Parathyroid adenoma (tissue), 2 donors: ENCODE data around the gene PDSS2.

Source experiments
- H2AFZ ChIP-seq: fragments of 300-600 bp; sonication (generic); one replicate; pipeline ENCODE4 v1.7.0; 2017; ENCODE audit warnings: antibody characterized with exemption, mild to moderate bottlenecking
- H3K27ac ChIP-seq: fragments of 300-600 bp; sonication (generic); one replicate; pipeline ENCODE4 v1.7.0; 2017
- H3K27me3 ChIP-seq: fragments of 300-600 bp; sonication (generic); one replicate; pipeline ENCODE4 v1.7.0; 2017; ENCODE audit warnings: low read length; ENCODE audit not compliant: control insufficient read depth, insufficient read depth
- H3K36me3 ChIP-seq: fragments of 300-600 bp; sonication (generic); one replicate; pipeline ENCODE4 v1.7.0; 2017; ENCODE audit warnings: low read length; ENCODE audit not compliant: control insufficient read depth, insufficient read depth
- H3K4me1 ChIP-seq: fragments of 300-600 bp; sonication (generic); one replicate; pipeline ENCODE4 v1.7.0; 2017; ENCODE audit warnings: control low read depth
- H3K4me2 ChIP-seq: fragments of 300-600 bp; sonication (generic); one replicate; pipeline ENCODE4 v1.7.0; 2017; ENCODE audit warnings: low read length
- H3K4me3 ChIP-seq: fragments of 300-600 bp; sonication (generic); one replicate; pipeline ENCODE4 v1.7.0; 2017; ENCODE audit warnings: low read depth, low read length
- H3K79me2 ChIP-seq: fragments of 300-600 bp; sonication (generic); one replicate; pipeline ENCODE4 v1.7.0; 2017; ENCODE audit warnings: control low read depth
- H3K9ac ChIP-seq: fragments of 300-600 bp; sonication (generic); one replicate; pipeline ENCODE4 v1.7.0; 2017; ENCODE audit warnings: mild to moderate bottlenecking
- H3K9me3 ChIP-seq: fragments of 300-600 bp; sonication (generic); one replicate; pipeline ENCODE4 v1.7.0; 2017; ENCODE audit warnings: low read length; ENCODE audit not compliant: control insufficient read depth
- CTCF ChIP-seq: fragments of 300-600 bp; sonication (generic); IDR thresholded peaks from one replicate; pipeline ENCODE4 v1.7.0; 2017; ENCODE audit warnings: antibody characterized with exemption, mild to moderate bottlenecking
- donor health status: primary hyperparathyroidism.

The PDSS2 gene

GRCh38 chr6:107209406-107210305, 249.7 kb downstream of the PDSS2 start:
- H3K9ac ChIP-seq, result no peak overlapping the region
- no peak for TF ChIP-seq CTCF
- no peaks in the 10 kb centered on the region for H3K27me3 ChIP-seq
- H3K4me3 ChIP-seq, result no peak overlapping the region
- no peak overlapping the region for H2AFZ ChIP-seq
- H3K79me2 ChIP-seq, result no peaks in the 10 kb centered on the region
- no peaks in the 10 kb centered on the region for H3K9me3 ChIP-seq
- no peak overlapping the region for H3K4me2 ChIP-seq
- no peak overlapping the region for H3K27ac ChIP-seq
- no peaks in the 10 kb centered on the region for H3K4me1 ChIP-seq
- no peaks in the 10 kb centered on the region for H3K36me3 ChIP-seq

GRCh38 chr6:107207251-107207873, 252.0 kb downstream of the PDSS2 start:
- Histone ChIP-seq H3K9ac (no peak overlapping the region), H3K4me3 (no peak overlapping the region), H3K4me2 (no peak overlapping the region), H3K27ac (no peak overlapping the region), H3K9me3 (no peaks in the 10 kb centered on the region), H3K79me2 (no peaks in the 10 kb centered on the region), H3K36me3 (no peaks in the 10 kb centered on the region), H3K27me3 (no peaks in the 10 kb centered on the region), H2AFZ (no peak overlapping the region), H3K4me1 (no peaks in the 10 kb centered on the region)
- no peak for TF ChIP-seq CTCF

- Histone ChIP-seq H3K9ac (no peak overlapping the region), H3K27ac (no peak overlapping the region), H3K4me1 (no peaks in the 10 kb centered on the region), H3K36me3 (no peaks in the 10 kb centered on the region), H3K27me3 (no peaks in the 10 kb centered on the region), H3K9me3 (no peaks in the 10 kb centered on the region), H2AFZ (no peak overlapping the region), H3K4me2 (no peak overlapping the region), H3K79me2 (no peaks in the 10 kb centered on the region), H3K4me3 (no peak overlapping the region)
- no peak for TF ChIP-seq CTCF
Observed at GRCh38 chr6:107205058-107205998, 254.0 kb downstream of the PDSS2 start.

- no peaks in the 10 kb centered on the region for H3K79me2 ChIP-seq
- no peak overlapping the region for H3K4me3 ChIP-seq
- no peaks in the 10 kb centered on the region for H3K4me1 ChIP-seq
- no peak overlapping the region for H2AFZ ChIP-seq
- H3K9ac ChIP-seq, result no peak overlapping the region
- H3K27me3 ChIP-seq, result no peaks in the 10 kb centered on the region
- no peaks in the 10 kb centered on the region for H3K36me3 ChIP-seq
- no peak overlapping the region for H3K4me2 ChIP-seq
- no peak overlapping the region for H3K27ac ChIP-seq
- H3K9me3 ChIP-seq, result no peaks in the 10 kb centered on the region
- no peak for TF ChIP-seq CTCF
Observed at GRCh38 chr6:107202876-107203468, 256.4 kb downstream of the PDSS2 start.
